Astrocyte (in vitro differentiated cells and primary cell): Measurements from ENCODE around the gene UFD1. TPM values are rescaled to one million over a fixed set of nuclear protein-coding genes. Genes with fewer than 3 reads are reported as not detected.

ENCODE experiments used
- DNase-seq: peaks from one replicate; pipeline ENCODE4 v3.0.0-alpha.2; 2010; ENCODE audit warnings: low read depth
- FAIRE-seq: peaks from 2 replicates; lab custom pipeline; 2011; peaks lifted over from hg19 to GRCh38; lab: Jason Lieb, UNC
- H2AFZ ChIP-seq: 2 replicates; pipeline ENCODE4 v1.6.0; 2012; ENCODE audit warnings: low read depth, low read length, inconsistent platforms
- H3K27ac ChIP-seq: 2 replicates; pipeline ENCODE4 v1.5.1; 2011; ENCODE audit warnings: low read depth, low read length, inconsistent platforms
- H3K27me3 ChIP-seq: 2 replicates; pipeline ENCODE4 v1.6.0; 2011; ENCODE audit warnings: low read length, inconsistent platforms; ENCODE audit not compliant: insufficient read depth
- H3K36me3 ChIP-seq: 2 replicates; pipeline ENCODE4 v1.5.1; 2011; ENCODE audit warnings: low read length, inconsistent platforms; ENCODE audit not compliant: insufficient read depth
- H3K4me1 ChIP-seq: 2 replicates; pipeline ENCODE4 v1.5.1; 2011; ENCODE audit warnings: low read length, inconsistent platforms; ENCODE audit not compliant: insufficient read depth
- H3K4me2 ChIP-seq: 2 replicates; pipeline ENCODE4 v1.6.0; 2012; ENCODE audit warnings: low read length, inconsistent platforms
- H3K4me3 ChIP-seq: 2 replicates; pipeline ENCODE4 v1.5.1; 2011; ENCODE audit warnings: low read depth, mild to moderate bottlenecking, low read length, inconsistent platforms; ENCODE audit not compliant: insufficient read depth
- H3K79me2 ChIP-seq: 2 replicates; pipeline ENCODE4 v1.6.0; 2012; ENCODE audit warnings: mild to moderate bottlenecking, low read length, inconsistent platforms; ENCODE audit not compliant: insufficient read depth
- H3K9ac ChIP-seq: 2 replicates; pipeline ENCODE4 v1.6.0; 2012; ENCODE audit warnings: mild to moderate bottlenecking, low read length, inconsistent platforms
- H3K9me3 ChIP-seq: 2 replicates; pipeline ENCODE4 v1.5.1; 2012; ENCODE audit warnings: low read depth, mild to moderate bottlenecking, low read length, inconsistent platforms; ENCODE audit not compliant: insufficient read depth
- H4K20me1 ChIP-seq: 2 replicates; pipeline ENCODE4 v1.6.0; 2012; ENCODE audit warnings: low read length, inconsistent platforms; ENCODE audit not compliant: insufficient read depth
- H3K27ac Mint-ChIP-seq: one replicate; pipeline ENCODE4 v1.8.0; 2021; ENCODE audit warnings: mild to moderate bottlenecking, mixed read lengths; ENCODE audit not compliant: unreplicated experiment
- H3K27me3 Mint-ChIP-seq: one replicate; pipeline ENCODE4 v1.8.0; 2021; ENCODE audit warnings: low read depth, mixed read lengths; ENCODE audit not compliant: unreplicated experiment
- H3K36me3 Mint-ChIP-seq: one replicate; pipeline ENCODE4 v1.8.0; 2021; ENCODE audit warnings: low read depth, mixed read lengths; ENCODE audit not compliant: unreplicated experiment
- H3K4me1 Mint-ChIP-seq: one replicate; pipeline ENCODE4 v1.8.0; 2021; ENCODE audit warnings: low read depth, mixed read lengths; ENCODE audit not compliant: unreplicated experiment
- H3K4me3 Mint-ChIP-seq: one replicate; pipeline ENCODE4 v1.8.0; 2021; ENCODE audit warnings: mild to moderate bottlenecking, moderate library complexity, mixed read lengths; ENCODE audit not compliant: unreplicated experiment
- H3K9me3 Mint-ChIP-seq: one replicate; pipeline ENCODE4 v1.8.0; 2021; ENCODE audit warnings: mild to moderate bottlenecking, mixed read lengths; ENCODE audit not compliant: unreplicated experiment
- CTCF ChIP-seq: IDR thresholded peaks from 2 replicates; pipeline ENCODE4 v1.5.1; 2011; ENCODE audit warnings: low read depth, mild to moderate bottlenecking, inconsistent platforms, low read length, moderate library complexity; ENCODE audit not compliant: insufficient read depth
- EZH2 ChIP-seq: IDR thresholded peaks from 2 replicates; pipeline ENCODE4 v1.6.1; 2012; ENCODE audit warnings: mild to moderate bottlenecking, low read length, inconsistent platforms; ENCODE audit not compliant: insufficient read depth
- total RNA-seq: library from RNA; stranded (reverse); gene quantifications from 2 replicates; pipeline ENCODE4 v1.2.1, GENCODE V29; 2021

The UFD1 gene
- total RNA-seq, 1 donor from 2014 or later, result 105 TPM

DNA sequence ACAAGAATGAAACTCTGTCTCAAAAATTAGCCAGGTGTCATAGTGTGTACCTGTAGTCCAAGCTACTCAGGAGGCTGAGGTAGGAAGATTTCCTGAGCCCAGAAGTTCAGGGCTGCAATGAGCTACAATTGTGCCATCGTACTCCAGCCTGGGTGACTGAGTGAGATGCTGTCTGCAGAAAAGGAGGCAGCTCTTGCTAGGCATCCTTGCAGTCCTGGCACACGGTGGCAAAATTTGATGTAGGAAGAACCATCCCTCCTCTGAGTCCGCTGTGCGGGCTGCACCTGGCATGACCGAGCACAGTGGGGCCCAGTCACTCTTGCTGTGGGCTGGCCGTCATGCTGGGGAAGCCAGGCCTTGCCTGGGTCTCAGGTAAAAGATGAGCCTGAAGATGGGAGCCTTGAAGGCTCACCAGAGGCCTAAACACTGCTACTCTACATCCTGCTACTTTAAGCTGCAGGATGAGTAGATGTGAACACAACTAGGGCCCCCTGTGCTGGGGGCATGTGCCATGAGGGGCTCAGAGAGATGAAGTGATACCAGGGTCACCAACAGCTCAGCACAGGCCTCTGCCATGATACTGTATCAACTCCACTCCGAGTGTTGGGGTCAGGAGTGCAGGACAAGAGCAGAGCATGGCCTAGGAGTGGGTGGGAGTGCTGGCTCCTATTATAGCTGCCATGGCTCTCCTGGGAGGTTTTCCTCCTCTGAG lies 19.3 kb upstream of the UFD1 start:
- Histone ChIP-seq H3K27me3 (no peaks in the 10 kb centered on the region), H2AFZ (no peak overlapping the region), H3K9ac (no peak overlapping the region), H4K20me1 (no peaks in the 10 kb centered on the region), H3K4me2 (no peak overlapping the region), H3K79me2 (no peaks in the 10 kb centered on the region), H3K27ac (no peak overlapping the region), H3K9me3 (no peaks in the 10 kb centered on the region), H3K4me3 (no peak overlapping the region), H3K4me1 (peaks cover 9% of the 10 kb centered on the region), H3K36me3 (no peaks in the 10 kb centered on the region)
- no peak overlapping the region for H3K27ac Mint-ChIP-seq
- no peak for DNase-seq
- H3K9me3 Mint-ChIP-seq, result no peaks in the 10 kb centered on the region
- no peak for FAIRE-seq
- no peak overlapping the region for H3K4me3 Mint-ChIP-seq
- H3K4me1 Mint-ChIP-seq, result peaks cover 5% of the 10 kb centered on the region
- no peaks in the 10 kb centered on the region for H3K36me3 Mint-ChIP-seq
- TF ChIP-seq CTCF, result no peak
- peaks cover 5% of the 10 kb centered on the region for H3K27me3 Mint-ChIP-seq

DNA sequence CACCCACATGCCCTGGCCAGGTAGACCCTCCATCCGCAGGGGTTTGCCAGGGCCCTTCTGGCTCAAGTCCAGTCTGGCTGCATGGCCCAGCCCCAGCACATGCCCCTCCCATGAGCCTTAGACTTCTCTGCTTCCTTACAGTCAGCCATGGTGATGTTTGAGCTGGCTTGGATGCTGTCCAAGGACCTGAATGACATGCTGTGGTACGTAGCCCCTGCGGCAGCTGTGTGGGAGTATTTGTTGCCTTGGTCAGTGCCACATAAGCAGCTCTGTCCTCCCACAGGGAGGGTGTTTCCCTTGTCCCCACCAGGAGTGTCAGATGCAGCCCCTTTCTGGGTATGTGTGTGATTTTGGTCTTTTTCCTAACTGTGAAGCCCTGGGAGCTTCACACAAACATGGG lies 18.3 kb upstream of the UFD1 start:
- DNase-seq, result peak; percentile 86
- Histone ChIP-seq H3K4me2 (peak overlapping the region; percentile 51), H2AFZ (peak overlapping the region; percentile 54), H3K27ac (peak overlapping the region; percentile 43), H4K20me1 (no peaks in the 10 kb centered on the region), H3K9me3 (no peaks in the 10 kb centered on the region), H3K4me1 (peaks cover 9% of the 10 kb centered on the region), H3K36me3 (no peaks in the 10 kb centered on the region), H3K79me2 (no peaks in the 10 kb centered on the region), H3K9ac (peak overlapping the region; percentile 43), H3K4me3 (no peak overlapping the region), H3K27me3 (no peaks in the 10 kb centered on the region)
- Mint-ChIP-seq H3K27me3 (peaks cover 5% of the 10 kb centered on the region), H3K4me3 (no peak overlapping the region), H3K9me3 (no peaks in the 10 kb centered on the region), H3K4me1 (peaks cover 5% of the 10 kb centered on the region), H3K36me3 (no peaks in the 10 kb centered on the region), H3K27ac (peak overlapping the region; percentile 81)
- no peak for FAIRE-seq
- TF ChIP-seq CTCF (no peak), EZH2 (no peak)

GRCh38 chr22:19496324-19496630 lies 17.3 kb upstream of the UFD1 start:
- H3K4me1 ChIP-seq, result peaks cover 9% of the 10 kb centered on the region
- TF ChIP-seq CTCF (no peak), EZH2 (no peak)
- Mint-ChIP-seq H3K9me3 (no peaks in the 10 kb centered on the region), H3K4me1 (peaks cover 5% of the 10 kb centered on the region), H3K27me3 (peaks cover 5% of the 10 kb centered on the region), H3K36me3 (no peaks in the 10 kb centered on the region), H3K4me3 (no peak overlapping the region), H3K27ac (no peak overlapping the region)
- no peaks in the 10 kb centered on the region for H4K20me1 ChIP-seq
- H3K9me3 ChIP-seq, result no peaks in the 10 kb centered on the region
- FAIRE-seq (no peak), DNase-seq (no peak)
- H3K79me2 ChIP-seq, result no peaks in the 10 kb centered on the region
- H3K4me2 ChIP-seq, result no peak overlapping the region
- no peak overlapping the region for H3K27ac ChIP-seq
- H2AFZ ChIP-seq, result no peak overlapping the region
- no peaks in the 10 kb centered on the region for H3K36me3 ChIP-seq
- no peaks in the 10 kb centered on the region for H3K27me3 ChIP-seq
- no peak overlapping the region for H3K4me3 ChIP-seq
- no peak overlapping the region for H3K9ac ChIP-seq
